Measurements from ENCODE around the gene IPO11.
"Not testable (repeated sequence)": the region's sequence is repeated elsewhere in the genome, so short reads cannot be mapped to it uniquely, and the experiment has no call there.

IPO11 gene

GRCh38 chr5:62521319-62521718, 108.8 kb downstream of the IPO11 start:
- DNase-seq, result no peak

GRCh38 chr5:62522811-62523210, 110.2 kb downstream of the IPO11 start:
- DNase-seq, result no peak

DNA sequence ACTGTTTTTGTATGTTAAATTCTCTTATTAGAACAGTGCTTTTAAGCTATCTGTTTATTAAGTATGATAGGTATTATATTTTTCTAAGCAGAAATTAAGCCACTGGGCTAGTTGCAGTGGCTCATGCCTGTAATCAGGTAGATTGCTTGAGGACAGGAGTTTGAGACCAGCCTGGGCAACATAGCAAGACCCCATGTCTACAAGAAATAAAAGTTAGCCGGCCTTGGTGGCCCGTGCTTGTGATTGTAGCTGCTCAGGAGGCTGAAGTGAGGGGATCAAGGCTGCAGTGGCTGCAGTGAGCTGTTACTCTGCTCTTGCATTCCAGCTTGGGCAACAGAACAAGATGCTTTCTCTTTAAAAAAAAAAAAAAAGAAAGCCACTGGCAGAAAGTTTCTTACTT, 121.0 kb downstream of the IPO11 start:
- no peak for DNase-seq

GRCh38 chr5:62534461-62535236, 122.1 kb downstream of the IPO11 start:
- DNase-seq, result no peak

GRCh38 chr5:62536232-62536631, 123.7 kb downstream of the IPO11 start:
- DNase-seq, result no peak

DNA sequence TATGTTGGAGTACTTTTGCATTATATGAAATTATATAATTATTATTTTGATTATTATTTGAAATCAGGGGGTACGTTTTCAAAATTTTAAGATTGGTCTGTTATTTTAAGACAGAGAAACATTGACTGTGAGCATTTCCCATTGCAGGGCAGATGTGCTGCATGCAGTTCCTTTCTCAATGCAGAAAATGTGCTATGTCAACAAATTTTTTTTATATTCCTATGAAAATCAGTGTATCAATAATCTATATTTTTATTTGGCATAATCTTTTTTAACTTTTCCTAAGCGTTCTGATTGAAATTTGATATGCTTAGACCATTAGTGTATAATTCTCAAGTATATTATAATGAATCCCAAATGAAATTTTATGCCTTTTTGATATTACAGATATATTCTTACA, 124.2 kb downstream of the IPO11 start:
- no peak for DNase-seq

DNA sequence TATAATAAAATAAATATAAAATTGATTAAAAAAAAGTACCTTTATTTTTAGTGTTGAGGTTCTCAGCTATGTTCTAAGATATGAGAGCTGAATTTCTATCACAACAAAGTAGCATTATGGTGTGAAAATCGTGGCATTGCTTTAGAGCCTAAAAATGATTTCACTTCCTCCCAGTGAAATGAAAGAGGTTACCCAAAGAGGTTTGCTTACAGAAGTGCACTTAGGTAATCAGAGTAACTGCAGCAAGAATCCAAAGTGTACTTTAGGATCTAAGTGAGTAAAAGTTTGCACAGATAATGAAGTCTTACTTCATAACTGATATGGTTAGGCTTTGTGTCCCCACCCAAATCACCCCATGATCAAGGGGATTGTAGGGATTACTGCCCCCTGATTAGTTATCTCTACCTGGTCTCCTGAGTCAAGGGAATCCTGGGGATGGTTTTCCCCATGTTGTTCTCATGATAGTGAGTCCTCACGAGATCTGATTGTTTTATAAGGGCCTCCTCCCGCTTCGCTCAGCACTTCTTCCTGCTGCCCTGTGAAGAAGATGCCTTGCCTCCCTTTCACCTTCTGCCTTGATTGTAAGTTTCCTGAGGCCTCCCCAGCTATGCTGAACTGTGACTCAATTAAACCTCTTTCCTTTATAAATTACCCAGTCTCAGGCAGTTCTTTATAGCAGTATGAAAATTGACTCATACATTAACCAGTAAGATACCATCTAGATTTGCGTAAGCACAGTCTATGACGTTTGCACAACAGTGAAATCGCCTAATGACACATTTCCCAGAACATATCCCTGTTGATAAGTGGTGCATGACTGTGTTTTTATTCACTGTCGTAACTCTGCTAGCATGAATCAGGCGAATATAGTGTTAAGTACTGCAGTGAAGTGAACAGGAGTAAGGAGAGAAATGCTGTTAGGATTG, 125.7 kb downstream of the IPO11 start:
- DNase-seq, result no peak

GRCh38 chr5:62542720-62543119, 130.2 kb downstream of the IPO11 start:
- no peak for DNase-seq

GRCh38 chr5:62547945-62548630, 135.5 kb downstream of the IPO11 start:
- no peak for DNase-seq

GRCh38 chr5:62550103-62550502, 137.5 kb downstream of the IPO11 start:
- no peak for DNase-seq

- DNase-seq, result no peak
Measured at GRCh38 chr5:62555930-62556329, 143.4 kb downstream of the IPO11 start.

DNA sequence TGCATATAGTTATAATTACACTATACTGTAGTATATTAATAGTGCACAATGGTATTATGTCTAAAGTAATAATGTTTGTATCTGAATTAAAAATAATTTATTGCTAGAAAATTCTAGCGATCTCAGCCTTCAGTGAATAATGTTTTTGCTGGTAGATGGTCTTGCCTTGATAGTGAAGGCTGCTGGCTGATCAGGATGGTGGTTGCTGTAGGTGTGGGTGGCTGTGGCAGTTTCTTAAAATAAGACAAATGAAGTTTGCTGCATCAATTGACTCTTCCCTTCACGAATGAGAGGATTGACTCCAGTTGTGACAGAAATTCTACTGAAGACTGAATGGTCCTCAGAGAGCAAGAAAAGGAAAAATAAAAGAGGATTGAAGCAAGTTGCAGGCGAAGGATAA, 146.4 kb downstream of the IPO11 start:
- DNase-seq, result no peak

- no peak for DNase-seq
Measured at GRCh38 chr5:62560786-62561185, 148.2 kb downstream of the IPO11 start.

GRCh38 chr5:62561896-62562295, 149.3 kb downstream of the IPO11 start:
- no peak for DNase-seq

GRCh38 chr5:62562867-62563266, 150.3 kb downstream of the IPO11 start:
- DNase-seq, result no peak

- DNase-seq, result no peak
Measured at GRCh38 chr5:62564101-62564500, 151.5 kb downstream of the IPO11 start.

DNA sequence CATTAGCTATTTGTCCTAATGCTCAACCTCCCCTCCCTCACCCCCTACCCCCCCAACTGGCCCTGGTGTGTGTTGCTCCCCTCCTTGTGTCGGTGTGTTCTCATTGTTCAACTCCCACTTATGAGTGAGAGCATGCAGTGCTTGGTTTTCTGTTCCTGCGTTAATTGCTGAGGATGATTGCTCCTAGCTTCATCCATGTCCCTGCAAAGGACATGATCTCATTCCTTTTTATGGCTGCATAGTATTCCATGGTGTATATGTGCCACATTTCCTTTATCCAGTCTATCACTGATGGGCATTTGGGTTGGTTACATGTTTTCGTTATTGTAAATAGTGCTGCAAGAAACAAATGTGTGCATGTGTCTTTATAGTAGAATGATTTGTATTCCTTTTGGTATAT, 153.2 kb downstream of the IPO11 start:
- not testable (repeated sequence) for DNase-seq

GRCh38 chr5:62568143-62568542, 155.6 kb downstream of the IPO11 start:
- DNase-seq, result no peak

- DNase-seq, result no peak
Measured at GRCh38 chr5:62568800-62569432, 156.4 kb downstream of the IPO11 start.

- no peak for DNase-seq
Measured at GRCh38 chr5:62569470-62569869, 156.9 kb downstream of the IPO11 start.

- no peak for DNase-seq
Measured at GRCh38 chr5:62572918-62573514, 160.5 kb downstream of the IPO11 start.

DNA sequence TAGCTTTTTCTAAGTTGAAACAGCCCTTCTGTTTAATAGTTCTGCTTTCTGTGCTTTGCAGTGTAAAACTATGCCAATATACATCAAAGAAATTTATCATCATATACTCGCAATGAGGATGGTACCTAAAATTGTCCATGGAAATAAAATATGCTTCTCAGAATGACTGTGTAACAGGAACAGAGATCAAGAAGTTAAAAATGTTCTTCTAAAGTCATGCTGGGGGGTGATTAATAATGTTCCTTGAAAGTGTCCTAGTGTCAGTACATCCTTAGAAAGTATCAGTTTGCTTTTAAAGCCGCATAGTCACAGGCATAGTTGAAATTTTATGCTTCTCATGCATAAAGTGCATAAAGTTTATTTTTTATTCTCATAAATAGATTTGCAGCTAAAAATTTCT, 162.0 kb downstream of the IPO11 start:
- no peak for DNase-seq

DNA sequence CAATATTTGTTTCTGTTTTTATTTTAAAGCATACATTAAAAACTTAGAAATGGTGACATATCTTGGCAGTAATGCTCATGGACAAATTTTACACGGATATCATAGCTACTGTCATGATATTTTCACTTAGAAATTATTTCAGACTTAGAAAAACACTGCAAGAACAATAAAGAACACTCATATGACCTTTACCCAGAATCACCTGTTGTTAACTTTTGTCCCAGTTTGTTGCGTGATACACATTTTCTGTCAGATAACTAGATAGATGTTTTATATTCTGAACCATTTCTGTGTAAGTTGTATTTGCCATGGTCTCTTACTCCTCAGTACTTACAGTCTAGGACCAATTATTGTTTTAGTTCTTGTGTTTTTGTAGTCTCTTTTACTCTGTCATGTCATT, 162.5 kb downstream of the IPO11 start:
- no peak for DNase-seq
